Measurements from ENCODE around the gene DYNC1LI2.

DYNC1LI2 gene

DNA sequence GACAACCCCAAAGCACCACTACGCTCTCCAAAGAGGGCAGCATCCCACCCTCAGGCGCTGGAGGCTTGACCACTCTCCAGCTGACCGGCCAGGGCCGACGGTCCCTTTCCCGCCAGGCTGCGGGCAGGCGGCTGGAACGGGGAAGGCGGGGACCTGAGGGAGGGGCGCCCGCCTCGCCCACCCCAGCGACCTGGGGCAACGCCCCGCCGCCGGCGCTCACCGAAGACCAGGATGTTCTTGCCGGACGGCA is 431 bp downstream of the DYNC1LI2 start (continued):
- TF ChIP-seq ZBTB20 (tag by site-specific recombination; IDR thresholded peaks at IDR 0.05) = no peak
- TF ChIP-seq ZNF221 (tag by site-specific recombination; IDR thresholded peaks at IDR 0.05; ENCODE audit: borderline replicate concordance) = no peak
- TF ChIP-seq, protein P1, sequence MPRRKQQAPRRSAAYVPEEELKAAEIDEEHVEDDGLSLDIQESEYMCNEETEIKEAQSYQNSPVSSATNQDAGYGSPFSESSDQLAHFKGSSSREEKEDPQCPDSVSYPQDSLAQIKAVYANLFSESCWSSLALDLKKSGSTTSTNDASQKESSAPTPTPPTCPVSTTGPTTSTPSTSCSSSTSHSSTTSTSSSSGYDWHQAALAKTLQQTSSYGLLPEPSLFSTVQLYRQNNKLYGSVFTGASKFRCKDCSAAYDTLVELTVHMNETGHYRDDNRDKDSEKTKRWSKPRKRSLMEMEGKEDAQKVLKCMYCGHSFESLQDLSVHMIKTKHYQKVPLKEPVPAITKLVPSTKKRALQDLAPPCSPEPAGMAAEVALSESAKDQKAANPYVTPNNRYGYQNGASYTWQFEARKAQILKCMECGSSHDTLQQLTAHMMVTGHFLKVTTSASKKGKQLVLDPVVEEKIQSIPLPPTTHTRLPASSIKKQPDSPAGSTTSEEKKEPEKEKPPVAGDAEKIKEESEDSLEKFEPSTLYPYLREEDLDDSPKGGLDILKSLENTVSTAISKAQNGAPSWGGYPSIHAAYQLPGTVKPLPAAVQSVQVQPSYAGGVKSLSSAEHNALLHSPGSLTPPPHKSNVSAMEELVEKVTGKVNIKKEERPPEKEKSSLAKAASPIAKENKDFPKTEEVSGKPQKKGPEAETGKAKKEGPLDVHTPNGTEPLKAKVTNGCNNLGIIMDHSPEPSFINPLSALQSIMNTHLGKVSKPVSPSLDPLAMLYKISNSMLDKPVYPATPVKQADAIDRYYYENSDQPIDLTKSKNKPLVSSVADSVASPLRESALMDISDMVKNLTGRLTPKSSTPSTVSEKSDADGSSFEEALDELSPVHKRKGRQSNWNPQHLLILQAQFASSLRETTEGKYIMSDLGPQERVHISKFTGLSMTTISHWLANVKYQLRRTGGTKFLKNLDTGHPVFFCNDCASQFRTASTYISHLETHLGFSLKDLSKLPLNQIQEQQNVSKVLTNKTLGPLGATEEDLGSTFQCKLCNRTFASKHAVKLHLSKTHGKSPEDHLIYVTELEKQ (tag by site-specific recombination; IDR thresholded peaks at IDR 0.05; ENCODE audit: borderline replicate concordance) = no peak
- TF ChIP-seq ZNF830 (tag by site-specific recombination; IDR thresholded peaks at IDR 0.05; ENCODE audit: low read depth) = no peak
- no peak for TF ChIP-seq ZNF121 (tag by site-specific recombination; IDR thresholded peaks at IDR 0.05)
- no peak for TF ChIP-seq ZNF548 (tag by site-specific recombination; IDR thresholded peaks at IDR 0.05)
- TF ChIP-seq ZNF174 (tag by site-specific recombination; IDR thresholded peaks at IDR 0.05) = no peak
- TF ChIP-seq KLF16 (tag by site-specific recombination; IDR thresholded peaks at IDR 0.05) = peak; percentile 75
- TF ChIP-seq ZNF354C (tag by site-specific recombination; IDR thresholded peaks at IDR 0.05; ENCODE audit: borderline replicate concordance, low read depth) = no peak

DNA sequence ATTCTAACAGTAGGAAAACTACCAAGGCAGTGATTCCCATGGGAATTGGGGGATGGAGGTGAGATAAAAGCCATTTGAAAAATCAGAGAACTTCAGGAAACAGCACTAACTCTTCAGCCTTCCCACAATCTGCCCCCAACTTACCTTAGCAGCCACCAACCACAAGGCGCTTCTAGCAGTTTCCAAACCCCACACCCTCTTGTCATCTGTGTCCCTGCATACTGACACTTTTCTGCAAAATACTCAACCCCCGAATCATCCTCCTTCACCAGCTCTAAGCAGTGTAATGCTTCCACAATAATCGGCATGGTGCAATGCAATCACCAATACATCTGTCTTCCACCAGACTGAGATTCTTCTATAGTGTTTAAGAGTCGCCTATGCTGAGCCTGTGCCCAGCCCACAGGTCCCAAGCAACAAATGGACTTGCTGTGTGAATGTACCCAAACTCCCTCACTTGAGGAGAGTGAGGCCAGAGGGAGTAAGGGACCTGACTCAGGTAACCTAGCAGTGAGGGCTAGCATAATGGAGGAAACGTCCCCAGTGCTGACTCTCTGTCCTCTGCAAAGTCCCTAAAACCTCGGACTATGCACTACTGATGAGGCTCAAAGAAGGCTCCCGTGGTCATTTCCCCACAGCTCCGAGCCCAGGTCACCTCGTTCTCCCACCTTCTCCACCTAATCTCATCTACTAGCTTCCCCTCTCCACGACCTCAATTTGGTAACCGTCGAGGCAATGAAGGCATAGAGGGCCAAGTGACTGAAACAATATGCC is 943 bp downstream of the DYNC1LI2 start:
- Histone ChIP-seq H3K9me3 (ENCODE audit: control insufficient read depth, insufficient read depth, low read depth, low read length) (no peaks in the 10 kb centered on the region), H3K36me3 (ENCODE audit: control insufficient read depth in 2 of 2, insufficient read depth in 1 of 2, low read length in 2 of 2) (peaks cover 33 to 50% of the 10 kb centered on the region in 2 experiments; a peak in 2 of 3 replicates), H3K4me3 (ENCODE audit: low read depth, low read length) (peak overlapping the region; percentile 87), H3K27ac (ENCODE audit: extremely low read depth, low read depth, low read length) (peak overlapping the region; percentile 98; the same call in 1 of the 2 replicates), H3K4me1 (ENCODE audit: control insufficient read depth, insufficient read depth, low read length) (peaks cover 6% of the 10 kb centered on the region)
- TF ChIP-seq, protein P2, sequence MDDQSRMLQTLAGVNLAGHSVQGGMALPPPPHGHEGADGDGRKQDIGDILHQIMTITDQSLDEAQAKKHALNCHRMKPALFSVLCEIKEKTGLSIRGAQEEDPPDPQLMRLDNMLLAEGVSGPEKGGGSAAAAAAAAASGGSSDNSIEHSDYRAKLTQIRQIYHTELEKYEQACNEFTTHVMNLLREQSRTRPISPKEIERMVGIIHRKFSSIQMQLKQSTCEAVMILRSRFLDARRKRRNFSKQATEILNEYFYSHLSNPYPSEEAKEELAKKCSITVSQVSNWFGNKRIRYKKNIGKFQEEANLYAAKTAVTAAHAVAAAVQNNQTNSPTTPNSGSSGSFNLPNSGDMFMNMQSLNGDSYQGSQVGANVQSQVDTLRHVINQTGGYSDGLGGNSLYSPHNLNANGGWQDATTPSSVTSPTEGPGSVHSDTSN (CRISPR knock-in tag; IDR thresholded peaks at IDR 0.05) = no peak
- TF ChIP-seq, protein P3, sequence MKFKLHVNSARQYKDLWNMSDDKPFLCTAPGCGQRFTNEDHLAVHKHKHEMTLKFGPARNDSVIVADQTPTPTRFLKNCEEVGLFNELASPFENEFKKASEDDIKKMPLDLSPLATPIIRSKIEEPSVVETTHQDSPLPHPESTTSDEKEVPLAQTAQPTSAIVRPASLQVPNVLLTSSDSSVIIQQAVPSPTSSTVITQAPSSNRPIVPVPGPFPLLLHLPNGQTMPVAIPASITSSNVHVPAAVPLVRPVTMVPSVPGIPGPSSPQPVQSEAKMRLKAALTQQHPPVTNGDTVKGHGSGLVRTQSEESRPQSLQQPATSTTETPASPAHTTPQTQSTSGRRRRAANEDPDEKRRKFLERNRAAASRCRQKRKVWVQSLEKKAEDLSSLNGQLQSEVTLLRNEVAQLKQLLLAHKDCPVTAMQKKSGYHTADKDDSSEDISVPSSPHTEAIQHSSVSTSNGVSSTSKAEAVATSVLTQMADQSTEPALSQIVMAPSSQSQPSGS (tag by site-specific recombination; IDR thresholded peaks at IDR 0.05; ENCODE audit: low read depth) = no peak
- no peak for TF ChIP-seq ZNF510 (tag by site-specific recombination; IDR thresholded peaks at IDR 0.05; ENCODE audit: insufficient replicate concordance)
- TF ChIP-seq ZFP41 (tag by site-specific recombination; IDR thresholded peaks at IDR 0.05; ENCODE audit: borderline replicate concordance) = no peak
- peak; percentile 67 for TF ChIP-seq ZBTB48 (tag by site-specific recombination; IDR thresholded peaks at IDR 0.05)
- TF ChIP-seq, protein P4, sequence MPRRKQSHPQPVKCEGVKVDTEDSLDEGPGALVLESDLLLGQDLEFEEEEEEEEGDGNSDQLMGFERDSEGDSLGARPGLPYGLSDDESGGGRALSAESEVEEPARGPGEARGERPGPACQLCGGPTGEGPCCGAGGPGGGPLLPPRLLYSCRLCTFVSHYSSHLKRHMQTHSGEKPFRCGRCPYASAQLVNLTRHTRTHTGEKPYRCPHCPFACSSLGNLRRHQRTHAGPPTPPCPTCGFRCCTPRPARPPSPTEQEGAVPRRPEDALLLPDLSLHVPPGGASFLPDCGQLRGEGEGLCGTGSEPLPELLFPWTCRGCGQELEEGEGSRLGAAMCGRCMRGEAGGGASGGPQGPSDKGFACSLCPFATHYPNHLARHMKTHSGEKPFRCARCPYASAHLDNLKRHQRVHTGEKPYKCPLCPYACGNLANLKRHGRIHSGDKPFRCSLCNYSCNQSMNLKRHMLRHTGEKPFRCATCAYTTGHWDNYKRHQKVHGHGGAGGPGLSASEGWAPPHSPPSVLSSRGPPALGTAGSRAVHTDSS (tag by site-specific recombination; IDR thresholded peaks at IDR 0.05) = no peak
- no peak for TF ChIP-seq KLF7 (tag by site-specific recombination; IDR thresholded peaks at IDR 0.05; ENCODE audit: borderline replicate concordance)
- TF ChIP-seq SALL2 (tag by site-specific recombination; IDR thresholded peaks at IDR 0.05; ENCODE audit: borderline replicate concordance) = no peak
- TF ChIP-seq ZNF2 (tag by site-specific recombination; IDR thresholded peaks at IDR 0.05) = no peak
- TF ChIP-seq ZNF169 (tag by site-specific recombination; IDR thresholded peaks at IDR 0.05) = no peak
- TF ChIP-seq ZNF157 (tag by site-specific recombination; IDR thresholded peaks at IDR 0.05) = no peak
- no peak for TF ChIP-seq ZNF140 (tag by site-specific recombination; IDR thresholded peaks at IDR 0.05)
- TF ChIP-seq SCRT2 (tag by site-specific recombination; IDR thresholded peaks at IDR 0.05) = peak; percentile 65; the same call in 1 of the 2 replicates
- no peak for TF ChIP-seq HOXD13 (CRISPR knock-in tag; IDR thresholded peaks at IDR 0.05; ENCODE audit: borderline replicate concordance)
- no peak for TF ChIP-seq ZNF133 (tag by site-specific recombination; IDR thresholded peaks at IDR 0.05)
- no peak for TF ChIP-seq PRDM1 (tag by site-specific recombination; IDR thresholded peaks at IDR 0.05)
- CTCF ChIA-PET = interaction anchor here (0.6 to 2.9 kb wide), 6 partner anchors 9 to 150 kb away, joined by 3 to 40 read pairs (median 12); no protein-coding TSS in a partner anchor
- POLR2A ChIA-PET = interaction anchor here (2.0 kb wide), 1 partner anchor 9 kb away, joined by 9 read pairs; no protein-coding TSS in a partner anchor

Data from HEK293 (cell line).